Hematopoietic multipotent progenitor cell treated with erythropoietin and hydrocortisone succinate and interleukin-3 and kit ligand, for 17 days (in vitro differentiated cells): ENCODE results near the gene ACP2.
"Not testable (repeated sequence)": the region's sequence is repeated elsewhere in the genome, so short reads cannot be mapped to it uniquely, and the experiment has no call there.

Source experiments
- DNase-seq: peaks from one replicate; pipeline ENCODE4 v3.0.0-alpha.2; 2015; ENCODE audit warnings: low spot score

The ACP2 gene

GRCh38 chr11:47202576-47202975 is 46.0 kb downstream of the ACP2 start:
- no peak for DNase-seq

GRCh38 chr11:47201015-47201414 is 47.6 kb downstream of the ACP2 start:
- no peak for DNase-seq

- DNase-seq, result not testable (repeated sequence)
These were observed 50.5 kb downstream of the ACP2 start for GRCh38 chr11:47198161-47198560.

- DNase-seq, result no peak
These were observed 56.5 kb downstream of the ACP2 start for GRCh38 chr11:47192111-47192510.

GRCh38 chr11:47191137-47191536 is 57.5 kb downstream of the ACP2 start:
- not testable (repeated sequence) for DNase-seq
